Epidermal melanocyte (primary cell): ENCODE data around the gene NUDT22.
A peak's percentile ranks its signal among the peaks of the same experiment; 100 is the strongest.

Source experiments
- DNase-seq: peaks from one replicate; pipeline ENCODE4 v3.0.0; 2011; ENCODE audit warnings: low spot score; ENCODE audit not compliant: insufficient read length

NUDT22 gene, protein sequence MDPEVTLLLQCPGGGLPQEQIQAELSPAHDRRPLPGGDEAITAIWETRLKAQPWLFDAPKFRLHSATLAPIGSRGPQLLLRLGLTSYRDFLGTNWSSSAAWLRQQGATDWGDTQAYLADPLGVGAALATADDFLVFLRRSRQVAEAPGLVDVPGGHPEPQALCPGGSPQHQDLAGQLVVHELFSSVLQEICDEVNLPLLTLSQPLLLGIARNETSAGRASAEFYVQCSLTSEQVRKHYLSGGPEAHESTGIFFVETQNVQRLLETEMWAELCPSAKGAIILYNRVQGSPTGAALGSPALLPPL

DNA sequence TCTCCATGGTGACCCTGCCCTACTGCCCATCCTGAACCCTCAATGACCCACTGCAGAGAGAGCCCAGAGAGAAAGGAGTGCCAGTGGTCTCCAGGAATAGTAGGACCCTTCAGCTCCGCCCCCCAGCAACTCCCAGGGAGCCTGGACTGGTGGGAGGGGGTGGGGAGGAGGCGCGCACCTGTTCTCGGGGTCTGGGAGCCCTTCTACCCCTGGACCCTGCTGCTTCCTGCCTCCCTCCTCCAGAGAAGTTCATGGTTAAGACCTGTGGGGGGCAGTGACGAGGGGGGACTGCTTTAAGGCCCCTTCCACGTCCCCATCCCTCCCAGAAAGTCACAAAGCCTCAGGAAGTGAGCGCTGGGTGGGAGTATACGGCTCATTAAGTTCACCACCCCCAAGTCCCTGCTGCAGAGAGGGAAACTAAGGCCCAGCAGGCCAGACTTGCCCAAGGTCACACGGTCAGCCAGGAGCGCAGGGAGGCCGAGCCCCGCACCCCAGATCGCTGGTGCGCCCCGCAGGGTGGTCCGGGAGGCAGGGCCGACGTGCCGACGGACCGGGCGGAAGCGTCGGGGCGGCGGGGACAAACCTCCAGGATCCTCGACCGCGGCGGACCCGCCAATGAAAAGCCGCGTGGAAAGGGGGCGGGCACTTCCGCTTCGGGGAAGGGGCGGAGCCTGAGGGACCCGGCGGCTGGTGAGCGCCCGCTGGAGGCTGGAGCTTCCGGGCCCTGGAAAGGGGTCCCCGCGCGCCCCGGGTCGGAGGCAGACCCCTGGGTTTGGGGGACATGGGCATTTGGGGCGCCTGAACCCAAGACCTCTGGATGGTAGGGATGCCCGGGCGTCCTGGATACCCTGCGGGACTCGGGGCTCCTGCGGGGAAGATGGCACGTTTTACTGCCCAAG, at the start of gene NUDT22, which contains the start of gene TRPT1:
Gene NUDT22 (plus strand): TSS at position 667 of the 899 bp plus-strand sequence. CDS start 379 bp downstream, outside the sequence.
Gene TRPT1 (minus strand): TSS at position 579 of the 899 bp plus-strand sequence. CDS start 326 bp downstream, at position 253.
- DNase-seq: peak; percentile 94

DNA sequence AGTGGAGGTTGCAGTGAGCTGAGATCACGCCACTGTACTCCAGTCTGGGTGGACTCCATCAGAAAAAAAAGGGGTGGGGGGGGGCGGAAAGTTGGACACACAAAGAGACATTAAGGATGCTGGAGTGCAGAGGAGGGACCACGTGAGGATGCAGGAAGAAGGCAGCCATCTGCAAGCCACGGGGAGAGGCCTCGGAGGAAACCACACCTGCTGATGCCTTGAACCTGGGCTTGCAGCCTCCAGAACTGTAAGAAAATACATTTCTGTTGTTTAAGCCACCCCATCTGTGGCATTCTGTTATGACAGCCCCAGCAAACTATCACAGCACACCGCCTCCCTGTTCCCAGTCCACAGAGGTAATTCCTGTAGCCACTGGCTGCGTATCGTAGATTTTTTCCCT, 49.3 kb upstream of the NUDT22 start:
- no peak for DNase-seq

DNA sequence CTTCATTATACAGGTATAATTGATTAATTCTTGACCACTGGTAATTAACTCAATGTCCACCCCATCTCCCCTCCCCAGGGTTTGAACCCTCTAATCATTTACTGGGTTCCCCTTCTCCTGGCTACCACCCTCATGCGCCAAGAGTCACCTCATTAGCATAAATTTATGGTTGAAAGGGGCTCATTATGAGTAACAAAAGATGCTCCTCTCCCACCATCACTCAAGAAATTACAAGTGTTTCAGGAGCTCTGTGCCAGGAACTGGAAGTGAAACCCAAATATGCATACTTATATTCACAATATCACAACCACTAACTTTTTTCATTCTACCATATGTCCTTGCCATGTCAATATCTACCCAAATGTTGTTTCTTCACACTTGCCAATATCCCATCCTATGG, 47.9 kb upstream of the NUDT22 start:
- no peak for DNase-seq

DNA sequence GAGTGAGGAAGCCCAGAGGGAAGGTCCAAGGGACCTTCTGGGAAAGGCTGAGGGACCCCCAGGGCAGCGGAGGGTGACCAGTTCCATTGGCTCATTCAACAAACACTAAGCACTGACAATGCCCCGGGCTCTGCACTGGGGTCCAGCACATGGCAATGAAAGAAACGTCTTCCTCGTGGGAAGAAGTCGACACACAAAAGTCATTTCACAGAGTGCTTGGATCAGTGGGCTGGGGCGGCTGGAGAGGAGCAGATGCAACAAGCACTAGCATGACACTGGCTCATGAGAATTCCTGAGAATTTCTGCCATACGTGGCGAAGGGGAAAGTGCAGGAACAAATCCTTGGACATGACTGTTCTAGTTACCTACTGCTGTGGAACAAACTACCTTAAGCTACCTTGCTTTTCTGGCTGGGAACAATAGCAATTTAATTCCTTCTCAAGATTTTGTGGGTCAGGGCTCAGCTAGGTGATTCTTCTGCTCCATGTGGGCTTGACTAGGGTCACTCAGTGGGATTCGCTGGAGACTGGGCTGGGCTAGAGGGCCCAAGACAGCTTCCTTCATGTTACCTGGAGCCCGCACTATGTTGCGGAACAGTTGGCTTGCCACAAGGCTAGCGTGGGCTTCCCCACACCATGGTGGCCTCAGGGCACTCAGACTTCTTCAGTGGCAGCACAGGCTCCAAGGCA, 47.0 kb upstream of the NUDT22 start:
- DNase-seq: no peak

DNA sequence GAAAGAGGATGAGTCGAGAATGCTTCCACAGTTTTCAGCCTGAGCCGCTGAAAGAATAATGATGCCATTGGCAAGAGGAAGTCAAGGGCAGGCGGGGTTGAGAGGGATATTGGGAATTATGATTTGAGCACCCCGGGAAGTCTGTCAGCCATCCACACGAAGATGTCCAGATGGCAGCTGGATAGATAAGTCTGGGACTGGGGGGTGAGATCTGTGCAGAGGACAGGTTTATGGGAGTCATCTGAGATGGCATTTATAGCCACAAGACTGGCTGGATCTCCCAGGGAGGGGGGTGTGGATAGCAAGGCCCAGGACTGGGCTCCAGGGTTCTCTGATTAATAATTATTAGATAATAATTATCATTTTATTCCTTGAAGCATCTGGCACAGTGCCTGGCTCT, 45.2 kb upstream of the NUDT22 start:
- DNase-seq: no peak

DNA sequence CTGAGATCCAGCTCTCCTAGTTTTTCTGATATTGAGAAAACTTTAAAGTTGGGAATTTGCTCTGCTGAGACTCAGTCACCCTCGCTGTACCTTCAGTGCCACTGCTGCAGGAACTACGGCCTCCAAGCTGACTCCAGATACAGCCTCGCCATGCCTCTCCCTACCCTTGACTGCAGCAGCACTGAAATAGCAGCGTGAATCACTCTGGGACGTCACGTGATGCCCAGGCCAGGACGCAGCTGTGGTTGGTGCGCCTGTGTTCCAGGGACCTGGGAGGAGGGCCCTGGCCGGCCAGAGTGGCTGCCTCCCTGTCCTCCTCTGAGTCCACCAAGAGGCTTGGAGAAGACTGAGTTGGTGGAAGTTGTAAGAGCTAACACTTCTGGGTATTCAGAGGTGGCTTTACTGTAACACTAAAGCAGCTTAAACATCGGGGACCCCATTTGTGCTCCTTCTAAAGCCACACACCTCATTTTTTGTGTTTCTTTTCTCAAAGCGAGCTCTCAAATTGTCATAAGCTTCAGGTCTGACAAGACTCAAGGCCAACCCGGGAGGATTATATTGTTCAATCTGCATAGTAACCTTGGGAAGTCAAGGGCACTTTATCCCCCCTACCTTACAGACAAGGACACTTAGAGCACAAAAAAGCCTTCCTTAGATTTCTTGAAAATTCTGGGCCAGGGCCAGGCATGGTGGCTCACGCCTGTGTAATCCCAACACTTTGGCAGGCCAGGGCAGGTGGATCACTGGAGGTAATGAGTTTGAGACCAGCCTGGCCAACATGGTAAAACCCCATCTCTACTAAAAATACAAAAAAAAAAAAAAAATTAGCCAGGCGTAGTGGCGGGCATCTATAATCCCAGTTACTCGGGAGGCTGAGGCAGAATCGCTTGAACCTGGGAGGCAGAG, 44.3 kb upstream of the NUDT22 start:
- DNase-seq: peak; percentile 71

DNA sequence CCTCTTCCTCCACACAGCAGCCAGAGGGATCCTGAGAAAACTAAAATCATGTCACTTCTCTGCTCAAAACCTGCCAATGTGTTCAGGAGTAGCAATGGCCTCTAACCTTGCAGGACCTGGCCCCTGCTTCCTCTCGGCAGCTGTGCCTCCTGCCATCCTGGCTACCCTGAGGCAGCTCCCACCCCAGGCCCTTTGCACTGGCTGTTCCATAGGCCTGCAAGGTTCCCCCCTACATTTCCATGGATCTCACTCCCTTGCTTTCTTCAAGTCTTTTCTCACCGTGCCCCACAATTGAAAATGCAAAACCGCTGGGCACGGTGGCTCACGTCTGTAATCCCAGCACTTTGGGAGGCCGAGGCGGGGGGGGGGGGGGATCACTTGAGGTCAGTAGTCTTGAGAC, 42.2 kb upstream of the NUDT22 start:
- DNase-seq: no peak

DNA sequence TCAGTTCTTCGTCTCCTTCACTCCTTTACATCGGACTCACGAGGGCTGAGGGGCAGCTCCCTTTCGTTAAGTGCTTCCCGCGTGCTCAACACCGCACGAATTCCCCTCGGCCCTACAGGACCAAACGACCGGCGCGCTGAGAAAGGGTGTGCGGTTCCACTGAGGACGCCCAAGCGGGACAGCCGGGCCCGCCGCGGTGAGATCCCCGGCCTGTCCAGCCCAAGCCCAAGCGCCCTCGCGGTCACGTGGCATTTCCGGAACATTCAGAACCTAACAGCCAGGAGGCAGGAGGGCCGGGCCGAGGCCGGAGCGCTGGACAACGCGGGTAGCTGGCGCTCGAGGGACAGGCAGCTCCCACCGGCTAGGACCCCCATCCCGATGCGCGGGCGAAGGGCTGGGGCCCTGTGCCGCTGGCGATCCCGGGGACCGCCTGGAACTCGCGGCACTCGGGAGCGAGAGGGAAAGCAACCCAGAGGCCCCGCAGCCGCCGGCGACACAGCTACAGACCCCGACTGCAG, 40.8 kb upstream of the NUDT22 start:
- no peak for DNase-seq

DNA sequence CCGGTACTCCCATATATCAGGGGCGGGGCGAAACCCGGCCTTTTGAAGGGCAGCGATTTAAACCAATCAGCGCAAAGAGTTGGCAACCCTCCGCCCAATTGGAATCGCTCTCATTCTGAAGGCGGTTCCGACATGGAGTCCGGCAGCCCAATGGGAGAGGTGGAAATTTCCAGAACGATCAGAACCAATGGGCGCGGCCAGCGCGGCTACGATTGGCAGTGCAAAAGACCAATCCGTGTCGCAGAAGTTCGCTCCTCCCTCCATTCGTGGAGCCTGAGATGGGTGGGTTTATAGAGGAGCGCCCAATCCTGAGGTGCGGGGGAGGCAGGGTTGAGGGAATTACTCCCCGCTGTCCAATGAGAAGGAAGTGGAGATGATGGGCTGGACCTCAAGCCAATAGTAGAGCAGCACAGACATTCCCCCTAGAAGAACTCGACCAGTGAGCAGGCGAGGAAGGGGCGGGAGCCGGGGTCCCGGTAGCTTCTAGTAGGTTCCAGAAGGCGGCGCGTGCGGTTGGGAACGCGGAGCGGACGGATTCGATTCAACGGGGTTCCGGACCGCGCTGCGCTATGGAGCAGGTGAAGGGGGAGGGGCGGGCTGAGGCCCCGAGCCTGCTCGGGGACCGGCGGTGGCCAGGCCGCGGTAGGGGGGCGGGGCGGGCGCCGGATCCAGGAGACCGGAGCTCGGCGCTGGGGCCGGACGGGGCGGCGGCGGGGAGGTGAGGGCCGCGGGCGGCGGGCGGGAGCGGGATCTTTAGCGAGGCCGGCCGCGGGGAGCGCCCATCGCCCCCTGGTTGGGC, 40.2 kb upstream of the NUDT22 start, which contains the start of gene STIP1:
Gene STIP1 (plus strand): TSS at position 479 of the 799 bp plus-strand sequence. CDS start 91 bp downstream, at position 570.
- peak; percentile 98 for DNase-seq

DNA sequence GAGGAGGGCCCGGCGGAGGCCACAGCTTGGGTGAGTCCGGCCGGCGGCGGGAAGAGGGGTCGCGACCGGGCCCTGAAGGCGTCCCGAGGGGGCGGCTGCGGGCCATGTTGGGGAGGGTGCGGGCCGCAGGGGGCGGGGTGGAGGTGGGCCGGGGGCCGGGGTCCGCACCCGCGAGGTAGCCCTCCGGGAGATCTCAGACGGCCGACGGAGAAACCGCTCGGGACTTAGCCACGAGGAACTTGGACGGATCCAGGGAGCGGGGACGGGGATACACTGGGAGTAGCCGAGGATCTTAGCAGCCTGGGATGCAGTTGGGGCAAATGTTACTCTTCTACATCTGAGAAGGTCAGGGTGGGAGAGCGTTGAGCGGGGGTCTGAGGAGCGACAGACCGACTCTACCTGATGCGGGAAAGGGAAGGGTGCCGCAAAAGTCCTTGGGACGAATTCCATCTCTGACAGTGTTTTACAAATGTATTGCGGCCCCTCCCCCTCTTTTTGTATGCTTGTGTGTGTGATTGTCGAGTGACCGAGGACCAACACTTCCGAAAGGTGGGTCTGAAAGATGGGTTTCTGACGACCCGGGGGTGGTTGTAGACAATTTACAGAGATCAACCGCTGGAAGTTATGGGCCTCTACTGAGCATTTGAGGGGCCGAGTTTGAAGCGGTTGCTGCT, 39.4 kb upstream of the NUDT22 start:
- no peak for DNase-seq

DNA sequence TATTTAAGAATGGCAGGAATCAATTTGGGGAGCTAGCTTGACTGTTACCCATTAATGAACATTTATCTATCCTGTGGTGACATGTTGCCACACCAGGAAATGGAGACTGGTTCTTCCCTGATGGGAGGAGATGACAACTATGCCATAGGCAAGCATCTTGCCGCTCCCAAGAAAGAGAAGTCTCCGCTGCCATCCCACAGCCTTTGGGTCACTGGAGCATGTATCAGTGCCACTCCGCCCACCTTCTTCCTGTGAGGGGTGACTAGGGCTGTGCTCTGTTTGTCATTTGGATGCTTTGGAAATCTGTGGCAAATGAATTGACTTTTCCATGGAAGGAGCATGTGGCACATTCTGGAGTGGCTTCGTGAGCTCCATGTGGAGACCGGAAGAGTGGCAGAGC, 33.6 kb upstream of the NUDT22 start:
- no peak for DNase-seq

DNA sequence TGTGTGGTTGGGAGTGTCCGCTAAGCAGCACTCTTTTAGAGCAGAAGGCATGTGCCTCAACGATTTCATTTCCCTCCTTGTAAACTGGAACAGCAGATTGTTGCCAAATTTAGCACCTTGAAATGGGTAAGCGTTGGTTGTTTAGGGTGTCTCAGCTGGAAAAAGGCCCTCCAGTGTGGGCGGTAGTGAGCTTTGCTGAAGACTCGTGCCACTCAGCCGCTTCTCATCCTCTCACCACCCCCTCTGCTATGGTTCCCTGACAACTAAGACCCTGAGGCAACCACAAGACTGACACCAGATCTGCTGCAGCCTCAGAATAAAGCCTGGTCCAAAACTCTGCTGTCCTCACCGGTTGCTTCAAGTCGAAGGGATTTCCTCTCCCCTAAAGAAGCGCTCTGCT, 29.4 kb upstream of the NUDT22 start:
- peak; percentile 48 for DNase-seq

DNA sequence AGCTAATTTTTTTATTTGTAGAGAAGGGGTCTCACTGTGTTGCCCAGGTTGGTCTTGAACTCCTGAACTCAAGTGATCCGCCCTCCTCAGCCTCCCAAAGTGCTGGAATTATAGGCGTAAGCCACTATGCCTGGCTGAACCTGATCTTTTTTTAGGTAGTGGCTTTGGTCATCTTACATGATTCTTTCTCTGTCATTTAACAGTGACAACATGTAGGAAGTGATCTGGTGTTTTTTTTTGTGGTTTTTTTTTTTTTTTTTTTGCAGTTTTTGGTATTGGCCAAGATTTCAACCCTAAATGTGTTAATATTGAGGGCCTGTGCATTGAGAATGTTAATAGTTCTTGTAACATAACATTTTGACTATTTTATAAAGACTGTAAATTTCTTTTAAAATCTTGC, 27.6 kb upstream of the NUDT22 start:
- no peak for DNase-seq

DNA sequence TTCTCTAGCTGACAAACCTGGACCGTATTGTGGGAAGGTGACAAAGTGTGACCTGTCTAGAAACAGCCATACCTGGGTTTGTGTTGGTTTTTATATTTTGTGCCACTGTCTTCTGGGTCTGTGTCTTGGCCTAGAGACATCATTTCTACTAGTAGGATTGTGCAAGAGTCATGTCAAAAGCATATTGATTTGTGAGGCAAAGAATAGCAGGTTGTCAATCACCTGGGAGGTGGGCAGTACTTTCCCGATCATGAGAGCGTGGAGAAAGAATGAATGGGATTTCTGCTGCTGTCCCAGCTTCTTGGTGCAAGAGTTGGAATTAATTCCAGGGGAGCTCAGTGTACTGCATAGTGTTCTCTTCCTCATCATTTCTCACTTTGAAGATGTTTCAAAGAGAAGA, 24.5 kb upstream of the NUDT22 start:
- no peak for DNase-seq

DNA sequence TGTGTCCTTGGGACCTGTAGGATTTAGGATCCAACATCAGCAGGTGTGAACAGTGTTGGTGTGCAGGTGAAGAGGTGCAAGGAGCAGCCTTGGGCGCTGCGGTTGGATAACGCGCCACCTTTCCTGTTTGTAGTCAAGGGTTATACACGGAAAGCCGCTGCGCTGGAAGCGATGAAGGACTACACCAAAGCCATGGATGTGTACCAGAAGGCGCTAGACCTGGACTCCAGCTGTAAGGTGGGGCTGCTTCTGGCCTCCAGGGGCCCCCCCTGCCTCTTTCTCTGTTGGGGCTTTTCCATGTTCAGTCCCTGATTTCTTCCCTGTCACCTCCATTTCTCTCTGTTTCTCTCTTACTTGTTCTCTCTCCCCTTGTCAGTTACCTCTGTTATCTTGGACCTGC, 23.1 kb upstream of the NUDT22 start:
- no peak for DNase-seq

DNA sequence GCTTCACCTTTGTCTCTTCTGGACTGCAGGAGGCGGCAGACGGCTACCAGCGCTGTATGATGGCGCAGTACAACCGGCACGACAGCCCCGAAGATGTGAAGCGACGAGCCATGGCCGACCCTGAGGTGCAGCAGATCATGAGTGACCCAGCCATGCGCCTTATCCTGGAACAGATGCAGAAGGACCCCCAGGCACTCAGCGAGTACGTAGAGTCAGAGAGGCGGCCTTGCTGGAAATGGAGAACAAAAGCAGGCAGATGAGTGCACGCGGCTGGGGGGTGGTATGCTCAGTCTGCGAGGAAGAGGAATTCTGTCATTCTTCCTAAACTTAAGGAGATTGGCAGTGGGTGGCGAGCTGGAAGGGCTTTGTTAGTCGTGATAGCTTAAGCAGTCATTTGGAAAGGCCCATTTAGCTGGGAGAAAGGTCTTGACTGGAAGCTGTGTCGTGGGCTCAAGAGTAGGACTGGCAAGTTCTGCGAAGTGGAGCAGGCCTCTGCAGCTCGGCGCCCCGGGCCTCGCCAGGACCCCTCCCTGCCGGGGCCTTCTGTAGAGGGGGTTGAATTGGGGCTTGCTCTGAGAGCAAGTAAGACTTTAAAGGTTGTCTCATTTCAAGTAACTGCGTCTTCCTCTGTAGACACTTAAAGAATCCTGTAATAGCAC, 22.5 kb upstream of the NUDT22 start:
- DNase-seq: no peak

DNA sequence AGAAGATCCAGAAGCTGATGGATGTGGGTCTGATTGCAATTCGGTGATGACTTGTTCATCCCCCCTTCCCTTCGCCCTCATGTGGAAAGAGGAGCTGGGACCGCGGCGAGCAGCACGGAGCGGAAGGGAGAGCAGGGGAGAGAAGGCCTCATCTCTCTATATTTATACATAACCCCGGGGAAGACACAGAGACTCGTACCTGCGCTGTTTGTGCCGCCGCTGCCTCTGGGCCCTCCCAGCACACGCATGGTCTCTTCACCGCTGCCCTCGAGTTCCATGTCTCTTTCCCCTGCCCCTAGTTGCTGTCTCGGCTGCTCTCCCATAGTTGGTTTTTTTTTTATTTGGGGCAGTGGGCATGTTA, 22.0 kb upstream of the NUDT22 start:
- DNase-seq: no peak

DNA sequence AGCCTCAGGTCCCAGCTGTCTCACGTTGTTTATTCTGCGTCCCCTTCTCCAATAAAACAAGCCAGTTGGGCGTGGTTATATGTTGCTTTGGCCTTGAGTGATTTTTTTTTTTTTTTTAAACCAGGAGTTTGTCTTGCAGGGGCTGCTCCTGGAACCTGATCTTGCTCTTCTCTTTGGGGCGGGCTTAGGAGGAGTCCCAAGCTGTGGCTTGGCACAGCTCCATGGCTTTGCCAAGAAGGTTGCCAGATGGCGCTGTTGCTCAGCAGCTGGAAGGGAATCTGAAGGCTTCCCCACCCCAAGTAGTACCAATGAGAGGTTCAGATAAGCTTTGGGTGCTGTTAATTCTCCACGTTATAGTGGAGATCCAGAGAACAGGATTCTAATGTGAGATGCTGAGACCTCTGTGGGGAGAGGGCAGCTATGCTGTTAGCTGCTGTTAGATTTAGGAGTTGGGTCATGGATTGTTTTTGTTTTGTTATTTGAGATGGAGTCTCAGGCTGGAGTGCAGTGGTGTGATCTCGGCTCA, 21.5 kb upstream of the NUDT22 start:
- peak; percentile 98 for DNase-seq
